Natural killer cell (primary cell): ENCODE measurements around the gene SBDS. TPM values are rescaled to one million over a fixed set of nuclear protein-coding genes. Genes with fewer than 3 reads are reported as not detected.
"Not testable (repeated sequence)": the region's sequence is repeated elsewhere in the genome, so short reads cannot be mapped to it uniquely, and the experiment has no call there.

Experiments
- ATAC-seq, 3 donors: fragments of 150-1000 bp in 2 of 3; fragments of 200-7000 bp in 1 of 3; cut with Tn5 transposase; 1 replicate in 1 of 3; 2 replicates in 2 of 3; pipeline ENCODE4 v1.10.0; 2021; ENCODE audit warnings: mild to moderate bottlenecking in 2 of 3, moderate library complexity in 2 of 3
- DNase-seq, 2 donors: peaks; one replicate each; pipeline versions ENCODE4 v3.0.0 to v3.0.0-alpha.2; 2013 to 2021; ENCODE audit warnings: mixed read lengths in 1 of 2
- H3K27ac ChIP-seq: one replicate; pipeline ENCODE4 v1.5.1; 2013; ENCODE audit warnings: mild to moderate bottlenecking, low read length
- H3K27me3 ChIP-seq: one replicate; pipeline ENCODE4 v1.6.1; 2013; ENCODE audit warnings: low read length; ENCODE audit not compliant: control insufficient read depth, insufficient read depth
- H3K36me3 ChIP-seq: one replicate; pipeline ENCODE4 v1.6.1; 2013; ENCODE audit warnings: low read length; ENCODE audit not compliant: control insufficient read depth, insufficient read depth
- H3K4me1 ChIP-seq: one replicate; pipeline ENCODE4 v1.6.1; 2013; ENCODE audit warnings: low read length; ENCODE audit not compliant: control insufficient read depth, insufficient read depth
- H3K4me3 ChIP-seq: one replicate; pipeline ENCODE4 v1.5.1; 2013; ENCODE audit warnings: low read length
- H3K9me3 ChIP-seq: one replicate; pipeline ENCODE4 v1.6.1; 2013; ENCODE audit warnings: low read length; ENCODE audit not compliant: control insufficient read depth, insufficient read depth
- H3K27ac Mint-ChIP-seq, 2 donors: one replicate each; pipeline ENCODE4 v1.8.0; 2022; ENCODE audit warnings: mild to moderate bottlenecking in 2 of 2, mixed read lengths in 2 of 2, moderate library complexity in 1 of 2
- H3K27me3 Mint-ChIP-seq, 2 donors: one replicate each; pipeline ENCODE4 v1.8.0; 2022; ENCODE audit warnings: low read depth in 2 of 2, mixed read lengths in 2 of 2
- H3K36me3 Mint-ChIP-seq: one replicate; pipeline ENCODE4 v1.8.0; 2022; ENCODE audit warnings: mixed read lengths
- H3K4me1 Mint-ChIP-seq, 2 donors: one replicate each; pipeline ENCODE4 v1.8.0; 2022; ENCODE audit warnings: mixed read lengths in 2 of 2
- H3K4me3 Mint-ChIP-seq: one replicate; pipeline ENCODE4 v1.8.0; 2022; ENCODE audit warnings: mild to moderate bottlenecking, moderate library complexity, mixed read lengths
- H3K9me3 Mint-ChIP-seq, 2 donors: one replicate each; pipeline ENCODE4 v1.8.0; 2022; ENCODE audit warnings: mixed read lengths in 2 of 2
- CTCF ChIP-seq: fragments of 200-600 bp; IDR thresholded peaks from one replicate; pipeline ENCODE4 v1.8.0; 2022; ENCODE audit warnings: antibody characterized with exemption
- WGBS: methylation state at CpG from one replicate; pipeline ENCODE4 v1.1.7; 2013; ENCODE audit warnings: missing lambda C conversion rate; ENCODE audit not compliant: insufficient coverage; 5-methylcytosine and 5-hydroxymethylcytosine counted together
- intact Hi-C: fragments of 100-400 bp; cut with micrococcal nuclease; formaldehyde crosslinking; loops from one replicate; pipeline ENCODE4 v1.14.2; 2022
- total RNA-seq, 4 donors: library from RNA; stranded (reverse); fragments of 120-200 nt in 1 of 4; gene quantifications; one replicate each; pipeline versions ENCODE4 v1.2.3 to v1.2.4, GENCODE V29; 2013 to 2022

SBDS gene
- total RNA-seq, result 100 to 1,000 TPM; 183 to 308 (median 199) TPM
- 98.4 TPM for total RNA-seq (2013)

- WGBS, result 0% methylated on average over 57 of the region's 59 CpGs
- H3K27me3 Mint-ChIP-seq, H3K27me3 ChIP-seq, H3K9me3 ChIP-seq, H3K9me3 Mint-ChIP-seq, H3K36me3 Mint-ChIP-seq, H3K4me1 ChIP-seq: not testable (repeated sequence)
- intact Hi-C loops, result loop anchor here (2.0 to 10.0 kb wide), 4 partner anchors 150 to 1240 kb away; partner anchors contain the start of gene RABGEF1
- H3K4me1 Mint-ChIP-seq, result peaks cover 29% of the 10 kb centered on the region in 2 donors
- H3K27ac ChIP-seq, result peak within 1 kb of the TSS; percentile 97
- peaks cover 18% of the 10 kb centered on the region for H3K36me3 ChIP-seq
- H3K4me3 ChIP-seq, result peak within 1 kb of the TSS; percentile 88
- H3K27ac Mint-ChIP-seq, result peak within 1 kb of the TSS; percentile 95 to 96
- H3K4me3 Mint-ChIP-seq, result peak within 1 kb of the TSS; percentile 99
- peak; percentile 62 to 80 (median 65) for ATAC-seq
- peak; percentile 88 to 99 for DNase-seq
These were observed at the start of gene SBDS for GRCh38 chr7:66995050-66995776. SBDS (minus strand) TSS chr7:66995586; CDS start chr7:66995417, 169 bp downstream.

- H3K4me1 Mint-ChIP-seq, result peaks cover 14 to 17% of the 10 kb centered on the region in 2 donors
These were observed 48.2 kb upstream of the SBDS start for GRCh38 chr7:67043559-67043930.

GRCh38 chr7:67042781-67043558 is 47.6 kb upstream of the SBDS start:
- H3K27me3 ChIP-seq, H3K4me3 Mint-ChIP-seq, DNase-seq, intact Hi-C loops, H3K36me3 ChIP-seq, ATAC-seq, H3K4me1 ChIP-seq, H3K27ac ChIP-seq, H3K27me3 Mint-ChIP-seq, H3K4me3 ChIP-seq, H3K9me3 Mint-ChIP-seq, H3K9me3 ChIP-seq, H3K36me3 Mint-ChIP-seq: not testable (repeated sequence)
- H3K27ac Mint-ChIP-seq, result peak overlapping the region; percentile 34 to 44
- WGBS, result 91% methylated on average over 4 of the region's 5 CpGs
- peaks cover 14 to 17% of the 10 kb centered on the region in 2 donors for H3K4me1 Mint-ChIP-seq

More at GRCh38 chr7:67043559-67043930, 48.2 kb upstream of the SBDS start:
- H3K4me1 ChIP-seq, ATAC-seq, H3K4me3 Mint-ChIP-seq, H3K27me3 ChIP-seq, DNase-seq, H3K27ac ChIP-seq, H3K27me3 Mint-ChIP-seq, H3K4me3 ChIP-seq, H3K9me3 Mint-ChIP-seq, intact Hi-C loops, H3K36me3 Mint-ChIP-seq, H3K36me3 ChIP-seq, H3K9me3 ChIP-seq: not testable (repeated sequence)
- WGBS, result 97% methylated on average over 4 of the region's 4 CpGs
- peak overlapping the region; percentile 34 to 44 for H3K27ac Mint-ChIP-seq

- peaks cover 13 to 14% of the 10 kb centered on the region in 2 donors for H3K4me1 Mint-ChIP-seq
- H3K27ac Mint-ChIP-seq, H3K9me3 Mint-ChIP-seq, H3K4me1 ChIP-seq, H3K36me3 ChIP-seq, H3K27ac ChIP-seq, H3K27me3 ChIP-seq, H3K36me3 Mint-ChIP-seq, ATAC-seq, H3K9me3 ChIP-seq, H3K27me3 Mint-ChIP-seq, H3K4me3 Mint-ChIP-seq, DNase-seq, H3K4me3 ChIP-seq, intact Hi-C loops: not testable (repeated sequence)
- WGBS, result 50% methylated on average over 1 of the region's 2 CpGs
- peak; percentile 34 for TF ChIP-seq CTCF
These were observed 45.4 kb upstream of the SBDS start for GRCh38 chr7:67040832-67041231.

GRCh38 chr7:67036432-67037395 is 41.3 kb upstream of the SBDS start:
- WGBS, result 98% methylated on average over 9 of the region's 10 CpGs
- H3K27ac ChIP-seq, H3K36me3 Mint-ChIP-seq, DNase-seq, H3K4me1 ChIP-seq, H3K9me3 Mint-ChIP-seq, H3K36me3 ChIP-seq, H3K27me3 Mint-ChIP-seq, ATAC-seq, H3K9me3 ChIP-seq, H3K27ac Mint-ChIP-seq, H3K4me3 ChIP-seq, intact Hi-C loops, H3K27me3 ChIP-seq, H3K4me3 Mint-ChIP-seq, H3K4me1 Mint-ChIP-seq: not testable (repeated sequence)
